SK-N-SH (cell line): Measurements from ENCODE around the gene CHST2. TPM values are rescaled to one million over a fixed set of nuclear protein-coding genes. Genes with fewer than 3 reads are reported as not detected.
A peak's percentile ranks its signal among the peaks of the same experiment; 100 is the strongest.

Experiments
- CTCF ChIA-PET: fragments of 300-600, 350-600 bp; formaldehyde crosslinking; extraction: SDS; loops from one replicate; lab custom pipeline; 2021; lab: Yijun Ruan, JAX
- POLR2A ChIA-PET: fragments of 350-600 bp; sonication (Branson Sonifier 250); formaldehyde crosslinking; extraction: SDS; loops from one replicate; lab custom pipeline; 2020; ENCODE audit warnings: antibody characterized with exemption, inconsistent platforms; lab: Yijun Ruan, JAX
- DNase-seq: peaks from one replicate; pipeline ENCODE4 v3.0.0; 2012
- H2AFZ ChIP-seq: fragments of 200-600 bp; sonication (generic); 2 replicates; pipeline ENCODE4 v1.8.1; 2016; ENCODE audit warnings: antibody characterized with exemption, mild to moderate bottlenecking, low read depth
- H3F3A ChIP-seq: fragments of 200-600 bp; sonication (generic); replicated peaks from 2 replicates; pipeline ENCODE3; 2016; ENCODE audit warnings: antibody characterized with exemption, mild to moderate bottlenecking; ENCODE audit not compliant: insufficient read depth
- H3K27ac ChIP-seq, 2 experiments: fragments of 200-500 bp in 1 of 2; fragments of 200-600 bp in 1 of 2; sonication (Bioruptor generic) in 1 of 2; sonication (generic), shearing (Covaris generic) in 1 of 2; 2 replicates each; pipeline versions ENCODE4 v1.5.1 to v1.6.1; 2014 to 2016; ENCODE audit warnings: low read depth in 2 of 2, inconsistent platforms in 1 of 2, low read length in 1 of 2, mild to moderate bottlenecking in 1 of 2, mixed read lengths in 1 of 2
- H3K27me3 ChIP-seq: fragments of 200-600 bp; sonication (generic), shearing (Covaris generic); 2 replicates; pipeline ENCODE4 v1.6.1; 2016; ENCODE audit warnings: mixed run types; ENCODE audit not compliant: insufficient read depth
- H3K36me3 ChIP-seq, 2 experiments: fragments of 200-500 bp in 1 of 2; fragments of 200-600 bp in 1 of 2; sonication (Bioruptor generic) in 1 of 2; sonication (generic) in 1 of 2; replicated peaks in 1 of 2; 2 replicates each; pipeline versions ENCODE3 to v1.5.1; 2014 to 2016; ENCODE audit warnings: low read length in 1 of 2, mild to moderate bottlenecking in 1 of 2; ENCODE audit not compliant: insufficient read depth in 2 of 2, control insufficient read depth in 1 of 2
- H3K4me1 ChIP-seq, 2 experiments: fragments of 200-500 bp in 1 of 2; fragments of 200-600 bp in 1 of 2; sonication (Bioruptor generic) in 1 of 2; sonication (generic), shearing (Covaris generic) in 1 of 2; 2 replicates each; pipeline versions ENCODE4 v1.5.1 to v1.6.1; 2014 to 2016; ENCODE audit warnings: low read depth in 1 of 2, low read length in 1 of 2, mixed run types in 1 of 2; ENCODE audit not compliant: insufficient read depth in 2 of 2, control insufficient read depth in 1 of 2
- H3K4me2 ChIP-seq: fragments of 200-600 bp; sonication (generic), shearing (Covaris generic); 2 replicates; pipeline ENCODE4 v1.6.1; 2017; ENCODE audit warnings: mixed run types
- H3K4me3 ChIP-seq, 2 experiments: fragments of 200-500 bp in 1 of 2; fragments of 200-600 bp in 1 of 2; sonication (Bioruptor generic) in 1 of 2; sonication (generic), shearing (Covaris generic) in 1 of 2; 2 replicates each; pipeline versions ENCODE4 v1.5.1 to v1.8.1; 2014 to 2016; ENCODE audit warnings: low read depth in 2 of 2, inconsistent platforms in 1 of 2, low read length in 1 of 2, mild to moderate bottlenecking in 1 of 2, mixed read lengths in 1 of 2, moderate library complexity in 1 of 2
- H3K79me2 ChIP-seq: fragments of 200-600 bp; sonication (generic); 2 replicates; pipeline ENCODE4 v1.8.1; 2017; ENCODE audit warnings: mild to moderate bottlenecking; ENCODE audit not compliant: insufficient read depth
- H3K9ac ChIP-seq: fragments of 200-600 bp; sonication (generic); 2 replicates; pipeline ENCODE4 v1.6.1; 2017; ENCODE audit warnings: mixed run types
- H3K9me2 ChIP-seq: fragments of 200-600 bp; sonication (generic); 2 replicates; pipeline ENCODE4 v1.6.1; 2017; ENCODE audit warnings: mixed run types
- H3K9me3 ChIP-seq: fragments of 200-600 bp; sonication (generic); 2 replicates; pipeline ENCODE4 v1.6.1; 2017; ENCODE audit warnings: mixed run types, mild to moderate bottlenecking, moderate library complexity
- H4K20me1 ChIP-seq: fragments of 200-600 bp; sonication (generic); 2 replicates; pipeline ENCODE4 v1.6.1; 2017; ENCODE audit warnings: mild to moderate bottlenecking, mixed run types; ENCODE audit not compliant: insufficient read depth
- CHD2 ChIP-seq: fragments of 150-350 bp; IDR thresholded peaks from 2 replicates; pipeline ENCODE4 v1.6.1; 2018; ENCODE audit warnings: low read length; ENCODE audit not compliant: partially characterized antibody
- EZH2phosphoT487 ChIP-seq: fragments of 200-600 bp; sonication (generic); IDR thresholded peaks from 2 replicates; pipeline ENCODE4 v1.6.1; 2017; ENCODE audit warnings: low read depth, mixed run types, mild to moderate bottlenecking, antibody characterized with exemption, moderate library complexity, borderline replicate concordance
- FOSL2 ChIP-seq: IDR thresholded peaks from 2 replicates; pipeline ENCODE4 v1.4.0; 2012; ENCODE audit warnings: low read depth, mild to moderate bottlenecking, moderate library complexity, borderline replicate concordance
- FOXJ3 ChIP-seq: sonication (generic); formaldehyde crosslinking; IDR thresholded peaks from 2 replicates; pipeline ENCODE4 v1.5.1; 2020; ENCODE audit warnings: mild to moderate bottlenecking, missing genetic modification reagents
- MAX ChIP-seq: IDR thresholded peaks from 2 replicates; pipeline ENCODE4 v1.4.0; 2012; ENCODE audit warnings: low read depth
- NRF1 ChIP-seq: IDR thresholded peaks from 2 replicates; pipeline ENCODE4 v1.6.1; 2012; ENCODE audit warnings: low read depth, mild to moderate bottlenecking, low read length
- PBX3 ChIP-seq: IDR thresholded peaks from 2 replicates; pipeline ENCODE4; 2012
- RCOR1 ChIP-seq: fragments of 150-350 bp; IDR thresholded peaks from 2 replicates; pipeline ENCODE4 v1.6.1; 2017; ENCODE audit warnings: antibody characterized with exemption, low read length
- REST ChIP-seq: IDR thresholded peaks from 2 replicates; pipeline ENCODE4 v1.6.1; 2012; ENCODE audit warnings: mild to moderate bottlenecking, low read depth, low read length, moderate library complexity
- RXRA ChIP-seq: IDR thresholded peaks from 2 replicates; pipeline ENCODE4 v1.4.0; 2012; ENCODE audit warnings: low read depth, mild to moderate bottlenecking, borderline replicate concordance
- SIN3A ChIP-seq: IDR thresholded peaks from 2 replicates; pipeline ENCODE4 v1.6.1; 2012; ENCODE audit warnings: low read depth, mild to moderate bottlenecking, low read length, moderate library complexity, borderline replicate concordance
- SMC3 ChIP-seq: IDR thresholded peaks from 2 replicates; pipeline ENCODE4 v1.6.1; 2012; ENCODE audit warnings: low read depth, low read length, improper control_type of control experiment
- TAF1 ChIP-seq: IDR thresholded peaks from 2 replicates; pipeline ENCODE4 v1.6.1; 2012; ENCODE audit warnings: low read depth, mild to moderate bottlenecking, low read length, moderate library complexity, borderline replicate concordance
- TEAD4 ChIP-seq: IDR thresholded peaks from 2 replicates; pipeline ENCODE4 v1.4.0; 2012; ENCODE audit warnings: mild to moderate bottlenecking, borderline replicate concordance; ENCODE audit not compliant: insufficient read depth
- USF2 ChIP-seq: fragments of 150-350 bp; IDR thresholded peaks from 2 replicates; pipeline ENCODE4 v1.6.1; 2017; ENCODE audit warnings: antibody characterized with exemption, low read length, low read depth, borderline replicate concordance
- YY1 ChIP-seq: IDR thresholded peaks from 2 replicates; pipeline ENCODE4 v1.4.0; 2012; ENCODE audit warnings: low read depth, mild to moderate bottlenecking
- WGBS: methylation state at CpG from one replicate; pipeline ENCODE4 v1.1.6; 2017; ENCODE audit warnings: low lambda C conversion rate; 5-methylcytosine and 5-hydroxymethylcytosine counted together
- polyA plus RNA-seq, 3 experiments: library from polyadenylated mRNA; depleted of rRNA; stranded (reverse); fragments of >200 nt; gene quantifications; 2 replicates each; pipeline ENCODE4 v1.2.3, GENCODE V29; 2012

Gene CHST2
- 1.1 and 1.6 TPM in 2 replicates for polyA plus RNA-seq (2012; rRNA removed)
- 1.2 and 2.0 TPM in 2 replicates for polyA plus RNA-seq (2012; cell fraction: cytosol; rRNA removed)
- polyA plus RNA-seq (2012; cell fraction: nucleus; rRNA removed) = 1.3 and 1.5 TPM in 2 replicates

- CTCF ChIA-PET = no interaction called here
- H3K4me2 ChIP-seq = peak within 1 kb of the TSS; percentile 99
- H3K9me3 ChIP-seq = no peaks in the 10 kb centered on the region
- H4K20me1 ChIP-seq = no peaks in the 10 kb centered on the region
- POLR2A ChIA-PET = no interaction called here
- peaks cover 0 to 3% of the 10 kb centered on the region in 2 experiments; a peak in 1 of 4 replicates for H3K4me1 ChIP-seq
- DNase-seq = peak; percentile 94
- under 1% methylated on average over 41 of the region's 102 CpGs for WGBS
- H3K27me3 ChIP-seq = peaks cover 34% of the 10 kb centered on the region; the same call in 1 of the 2 replicates
- peaks cover 3% of the 10 kb centered on the region for H3F3A ChIP-seq
- TF ChIP-seq FOSL2 (no peak), TAF1 (0 out of 2 replicates have a peak, but pooled peaks have one; percentile 23), RCOR1 (no peak), TEAD4 (no peak), YY1 (0 out of 2 replicates have a peak, but pooled peaks have one; percentile 31), SIN3A (no peak), MAX (no peak), PBX3 (peak; percentile 92), NRF1 (peak; percentile 32; the same call in 1 of the 2 replicates)
- H3K9me2 ChIP-seq = no peaks in the 10 kb centered on the region
- H3K36me3 ChIP-seq = no peaks in the 10 kb centered on the region
- peak within 1 kb of the TSS in 1 of 2 experiments; percentile 66; a peak in 2 of 4 replicates for H3K27ac ChIP-seq
- peak within 1 kb of the TSS; percentile 98 for H2AFZ ChIP-seq
- no peaks in the 10 kb centered on the region for H3K79me2 ChIP-seq
- peak within 1 kb of the TSS; percentile 61 to 99 for H3K4me3 ChIP-seq
- peak within 1 kb of the TSS; percentile 61; the same call in 1 of the 2 replicates for H3K9ac ChIP-seq
These were observed at the start of gene CHST2 for GRCh38 chr3:143119009-143119914. TSS of gene CHST2 (plus strand) at chr3:143119771. CDS start at chr3:143120817, 1,046 bp downstream.

- Histone ChIP-seq H3K27ac (no peak overlapping the region), H3K9me2 (no peaks in the 10 kb centered on the region), H3K79me2 (no peaks in the 10 kb centered on the region), H3K27me3 (no peaks in the 10 kb centered on the region), H3K9me3 (no peaks in the 10 kb centered on the region), H4K20me1 (no peaks in the 10 kb centered on the region), H2AFZ (peak overlapping the region; percentile 5; the same call in 1 of the 2 replicates), H3F3A (no peaks in the 10 kb centered on the region), H3K9ac (no peak overlapping the region), H3K4me2 (no peak overlapping the region), H3K36me3 (no peaks in the 10 kb centered on the region), H3K4me3 (no peak overlapping the region), H3K4me1 (no peaks in the 10 kb centered on the region)
- WGBS = 95% methylated on average over 3 of the region's 3 CpGs
- ChIA-PET CTCF (no interaction called here), POLR2A (no interaction called here)
- no peak for DNase-seq
- TF ChIP-seq REST (no peak), FOXJ3 (no peak), CHD2 (no peak), RXRA (no peak), SIN3A (no peak), YY1 (no peak), SMC3 (no peak), USF2 (no peak), PBX3 (no peak), TAF1 (no peak), EZH2phosphoT487 (no peak)
These were observed 48.5 kb upstream of the CHST2 start for GRCh38 chr3:143070977-143071551.
